IMR-90 (cell line): ENCODE data around the gene PIEZO2.

Source experiments
- POLR2A ChIP-seq: IDR thresholded peaks from 2 replicates; pipeline ENCODE4 v1.6.1; 2012; ENCODE audit warnings: mild to moderate bottlenecking, low read depth, low read length
- TF ChIP-seq, protein P1 (sequence below): conservative IDR thresholded peaks from 2 replicates; pipeline ENCODE4 v1.5.1; 2012; ENCODE audit warnings: mild to moderate bottlenecking, low read depth, low read length, improper control_type of control experiment
- TF ChIP-seq, protein P2 (sequence below): fragments of 150-350 bp; IDR thresholded peaks from 2 replicates; pipeline ENCODE4 v1.6.1; 2017; ENCODE audit warnings: mild to moderate bottlenecking, antibody characterized with exemption, low read length, low read depth

DNA sequence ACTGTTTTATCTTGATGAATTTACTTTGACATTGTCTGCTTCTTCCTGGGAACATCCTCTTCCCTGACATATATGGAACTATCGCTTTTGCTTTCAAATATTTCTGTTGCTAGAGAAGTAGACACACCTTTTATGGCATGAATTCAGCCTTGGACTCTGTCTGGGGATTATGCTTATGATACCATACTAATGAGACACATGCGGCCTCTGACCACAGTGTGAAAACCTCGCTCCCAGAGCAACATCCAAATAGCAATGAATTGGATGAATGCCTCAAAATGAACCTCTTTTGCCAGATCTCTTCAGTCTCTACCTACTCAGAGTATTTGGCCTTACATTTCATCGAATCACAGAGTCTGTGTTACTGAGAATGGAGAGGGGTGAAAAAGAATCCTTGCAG lies 70.9 kb downstream of the PIEZO2 start:
- TF ChIP-seq, protein P1, sequence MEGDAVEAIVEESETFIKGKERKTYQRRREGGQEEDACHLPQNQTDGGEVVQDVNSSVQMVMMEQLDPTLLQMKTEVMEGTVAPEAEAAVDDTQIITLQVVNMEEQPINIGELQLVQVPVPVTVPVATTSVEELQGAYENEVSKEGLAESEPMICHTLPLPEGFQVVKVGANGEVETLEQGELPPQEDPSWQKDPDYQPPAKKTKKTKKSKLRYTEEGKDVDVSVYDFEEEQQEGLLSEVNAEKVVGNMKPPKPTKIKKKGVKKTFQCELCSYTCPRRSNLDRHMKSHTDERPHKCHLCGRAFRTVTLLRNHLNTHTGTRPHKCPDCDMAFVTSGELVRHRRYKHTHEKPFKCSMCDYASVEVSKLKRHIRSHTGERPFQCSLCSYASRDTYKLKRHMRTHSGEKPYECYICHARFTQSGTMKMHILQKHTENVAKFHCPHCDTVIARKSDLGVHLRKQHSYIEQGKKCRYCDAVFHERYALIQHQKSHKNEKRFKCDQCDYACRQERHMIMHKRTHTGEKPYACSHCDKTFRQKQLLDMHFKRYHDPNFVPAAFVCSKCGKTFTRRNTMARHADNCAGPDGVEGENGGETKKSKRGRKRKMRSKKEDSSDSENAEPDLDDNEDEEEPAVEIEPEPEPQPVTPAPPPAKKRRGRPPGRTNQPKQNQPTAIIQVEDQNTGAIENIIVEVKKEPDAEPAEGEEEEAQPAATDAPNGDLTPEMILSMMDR = no peak
- no peak for TF ChIP-seq POLR2A
- TF ChIP-seq, protein P2, sequence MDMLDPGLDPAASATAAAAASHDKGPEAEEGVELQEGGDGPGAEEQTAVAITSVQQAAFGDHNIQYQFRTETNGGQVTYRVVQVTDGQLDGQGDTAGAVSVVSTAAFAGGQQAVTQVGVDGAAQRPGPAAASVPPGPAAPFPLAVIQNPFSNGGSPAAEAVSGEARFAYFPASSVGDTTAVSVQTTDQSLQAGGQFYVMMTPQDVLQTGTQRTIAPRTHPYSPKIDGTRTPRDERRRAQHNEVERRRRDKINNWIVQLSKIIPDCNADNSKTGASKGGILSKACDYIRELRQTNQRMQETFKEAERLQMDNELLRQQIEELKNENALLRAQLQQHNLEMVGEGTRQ = no peak
